HG02943 (cell line): ENCODE data around the gene KYNU.

Experiments used
- ATAC-seq: cut with Tn5 transposase; IDR thresholded peaks from one replicate; pipeline ENCODE4 v1.9.1; 2021; ENCODE audit warnings: mild to moderate bottlenecking, low read depth, moderate library complexity; ENCODE audit not compliant: unreplicated experiment

KYNU gene

GRCh38 chr2:142952793-142953494 lies 75.5 kb downstream of the KYNU start:
- no peak for ATAC-seq

- no peak for ATAC-seq
Measured at GRCh38 chr2:142954493-142954892, 77.0 kb downstream of the KYNU start.

GRCh38 chr2:142957144-142957543 lies 79.7 kb downstream of the KYNU start:
- ATAC-seq, result no peak

GRCh38 chr2:142961202-142961601 lies 83.7 kb downstream of the KYNU start:
- ATAC-seq, result no peak

- ATAC-seq, result no peak
Measured at GRCh38 chr2:142965443-142965842, 88.0 kb downstream of the KYNU start.

- no peak for ATAC-seq
Measured at GRCh38 chr2:142966284-142966683, 88.8 kb downstream of the KYNU start.

- no peak for ATAC-seq
Measured at GRCh38 chr2:142967060-142967459, 89.6 kb downstream of the KYNU start.

- ATAC-seq, result no peak
Measured at GRCh38 chr2:142973160-142973821, 95.8 kb downstream of the KYNU start.

GRCh38 chr2:142973822-142974207 lies 96.4 kb downstream of the KYNU start:
- no peak for ATAC-seq

- no peak for ATAC-seq
Measured at GRCh38 chr2:142974288-142975024, 97.0 kb downstream of the KYNU start.

- ATAC-seq, result no peak
Measured at GRCh38 chr2:142975239-142975638, 97.8 kb downstream of the KYNU start.

GRCh38 chr2:142980246-142981068 lies 103.0 kb downstream of the KYNU start:
- ATAC-seq, result peak; percentile 50

GRCh38 chr2:142981069-142981378 lies 103.6 kb downstream of the KYNU start:
- ATAC-seq, result no peak

GRCh38 chr2:142981756-142982155 lies 104.3 kb downstream of the KYNU start:
- no peak for ATAC-seq

- peak; percentile 59 for ATAC-seq
Measured at GRCh38 chr2:142983174-142983573, 105.7 kb downstream of the KYNU start.

GRCh38 chr2:142984657-142985056 lies 107.2 kb downstream of the KYNU start:
- ATAC-seq, result no peak

GRCh38 chr2:142987044-142987443 lies 109.6 kb downstream of the KYNU start:
- no peak for ATAC-seq

GRCh38 chr2:142989273-142990204 lies 112.1 kb downstream of the KYNU start:
- ATAC-seq, result peak; percentile 74

GRCh38 chr2:142991295-142991694 lies 113.8 kb downstream of the KYNU start:
- no peak for ATAC-seq

- ATAC-seq, result no peak
Measured at GRCh38 chr2:142992840-142993239, 115.4 kb downstream of the KYNU start.
